Thyroid gland (tissue), 4 donors: ENCODE measurements around the gene ITGAE. TPM values are rescaled to one million over a fixed set of nuclear protein-coding genes. Genes with fewer than 3 reads are reported as not detected.
A peak's percentile ranks its signal among the peaks of the same experiment; 100 is the strongest.

ENCODE experiments used
- DNase-seq, 2 donors: peaks; one replicate each; pipeline ENCODE4 v3.0.0-alpha.2; 2019
- H3K27ac ChIP-seq, 3 donors: fragments of 200-600 bp; sonication (generic); 1 replicate in 2 of 3; 2 replicates in 1 of 3; pipeline ENCODE4 v1.5.1; 2016 to 2019; ENCODE audit warnings: mild to moderate bottlenecking in 1 of 3, moderate library complexity in 1 of 3
- H3K27me3 ChIP-seq: fragments of 200-600 bp; sonication (generic); one replicate; pipeline ENCODE4 v1.5.1; 2019
- H3K36me3 ChIP-seq, 2 donors: fragments of 200-600 bp; sonication (generic); one replicate each; pipeline ENCODE4 v1.5.1; 2016 to 2019
- H3K4me1 ChIP-seq, 2 donors: fragments of 200-600 bp; sonication (generic); one replicate each; pipeline ENCODE4 v1.5.1; 2017 to 2019
- H3K4me3 ChIP-seq, 3 donors: fragments of 200-600 bp; sonication (generic); replicated peaks in 1 of 3; 1 replicate in 2 of 3; 2 replicates in 1 of 3; pipeline ENCODE4 v1.5.1; 2016; ENCODE audit warnings: mild to moderate bottlenecking in 1 of 3
- H3K9me3 ChIP-seq: fragments of 200-600 bp; sonication (generic); one replicate; pipeline ENCODE4 v1.5.1; 2017
- CTCF ChIP-seq, 6 experiments: fragments of 200-600 bp in 3 of 6; fragments of 450-650 bp in 3 of 6; sonication (generic) in 3 of 6; IDR thresholded peaks; one replicate each; pipeline ENCODE4 v1.5.1; 2016 to 2019; ENCODE audit warnings: antibody characterized with exemption in 6 of 6, mild to moderate bottlenecking in 2 of 6, inconsistent platforms in 1 of 6, moderate library complexity in 1 of 6
- POLR2A ChIP-seq, 2 donors: fragments of 450-650 bp; IDR thresholded peaks; one replicate each; pipeline ENCODE4 v1.6.1; 2017; ENCODE audit warnings: antibody characterized with exemption in 2 of 2, mild to moderate bottlenecking in 2 of 2, moderate library complexity in 1 of 2
- WGBS, 2 donors: methylation state at CpG; one replicate each; pipeline ENCODE4 v1.1.5; 2017; 5-methylcytosine and 5-hydroxymethylcytosine counted together
- intact Hi-C: fragments of 100-400 bp; cut with DNase I; formaldehyde crosslinking; loops from one replicate; pipeline ENCODE4 v1.15.1; 2023
- total RNA-seq, 4 donors: library from RNA; depleted of rRNA; stranded (reverse); fragments of >200 nt; gene quantifications; one replicate each; pipeline ENCODE4 v1.2.3, GENCODE V29; 2016

The ITGAE gene
- total RNA-seq, 4 donors from 2014 or later: 5.5 to 31.9 (median 19.4) TPM

GRCh38 chr17:3699951-3700350 is 101.0 kb downstream of the ITGAE start:
- no peak for DNase-seq
- TF ChIP-seq POLR2A (IDR thresholded peaks at IDR 0.05) (no peak), CTCF (IDR thresholded peaks at IDR 0.05) (no peak)
- 88 to 92% methylated on average over 4 of the region's 4 CpGs for WGBS, 2 donors
- H3K4me1 ChIP-seq: peaks cover 7 to 13% of the 10 kb centered on the region in 2 donors
- peaks cover under 1% of the 10 kb centered on the region for H3K27me3 ChIP-seq
- intact Hi-C loops: no loop called here
- no peak overlapping the region for H3K27ac ChIP-seq
- H3K36me3 ChIP-seq: no peaks in the 10 kb centered on the region
- H3K4me3 ChIP-seq: no peak overlapping the region
- no peaks in the 10 kb centered on the region for H3K9me3 ChIP-seq

GRCh38 chr17:3698139-3698538 is 102.8 kb downstream of the ITGAE start:
- 67 to 72% methylated on average over 4 of the region's 4 CpGs for WGBS, 2 donors
- no peaks in the 10 kb centered on the region for H3K9me3 ChIP-seq
- intact Hi-C loops: no loop called here

GRCh38 chr17:3697103-3697476 is 103.9 kb downstream of the ITGAE start:
- Histone ChIP-seq H3K27me3 (peaks cover 3% of the 10 kb centered on the region), H3K4me3 (no peak overlapping the region), H3K27ac (no peak overlapping the region), H3K4me1 (peaks cover 7 to 14% of the 10 kb centered on the region in 2 donors), H3K36me3 (no peaks in the 10 kb centered on the region), H3K9me3 (no peaks in the 10 kb centered on the region)
- 43 to 50% methylated on average over 9 to 11 of the region's 12 CpGs for WGBS, 2 donors
- no peak for TF ChIP-seq CTCF (IDR thresholded peaks at IDR 0.05)
- TF ChIP-seq POLR2A (IDR thresholded peaks at IDR 0.05): no peak
- DNase-seq: no peak
- intact Hi-C loops: no loop called here

More at GRCh38 chr17:3698139-3698538, 102.8 kb downstream of the ITGAE start:
- TF ChIP-seq POLR2A (IDR thresholded peaks at IDR 0.05): no peak
- DNase-seq: no peak
- Histone ChIP-seq H3K36me3 (no peaks in the 10 kb centered on the region), H3K4me3 (no peak overlapping the region), H3K27me3 (peaks cover 3% of the 10 kb centered on the region), H3K27ac (no peak overlapping the region), H3K4me1 (peaks cover 7 to 14% of the 10 kb centered on the region in 2 donors)

- Histone ChIP-seq H3K4me1 (peaks cover 7 to 14% of the 10 kb centered on the region in 2 donors), H3K27ac (no peak within 1 kb of the TSS), H3K4me3 (peak within 1 kb of the TSS in 1 of 3 donors; percentile 3), H3K9me3 (no peaks in the 10 kb centered on the region), H3K27me3 (peaks cover 3% of the 10 kb centered on the region), H3K36me3 (no peaks in the 10 kb centered on the region)
- 1 to 2% methylated on average over 11 to 22 of the region's 65 CpGs for WGBS, 2 donors
- DNase-seq: peak in 1 of 2 donors; percentile 7
- intact Hi-C loops: no loop called here
- TF ChIP-seq POLR2A (IDR thresholded peaks at IDR 0.05) (no peak), CTCF (IDR thresholded peaks at IDR 0.05) (no peak)
Observed at GRCh38 chr17:3695723-3696411, 105.1 kb downstream of the ITGAE start, which contains the start of gene P2RX5. P2RX5 (minus strand) TSS chr17:3696155; CDS start chr17:3696005, 150 bp downstream.

GRCh38 chr17:3695129-3695722 is 105.8 kb downstream of the ITGAE start:
- no peak for DNase-seq
- no peaks in the 10 kb centered on the region for H3K36me3 ChIP-seq
- H3K4me3 ChIP-seq: no peak overlapping the region
- 0 to 5% methylated on average over 3 to 4 of the region's 17 CpGs for WGBS, 2 donors
- no peaks in the 10 kb centered on the region for H3K9me3 ChIP-seq
- no peak overlapping the region for H3K27ac ChIP-seq
- peaks cover 3% of the 10 kb centered on the region for H3K27me3 ChIP-seq
- intact Hi-C loops: no loop called here
- H3K4me1 ChIP-seq: peaks cover 7 to 14% of the 10 kb centered on the region in 2 donors
- TF ChIP-seq POLR2A (IDR thresholded peaks at IDR 0.05) (no peak), CTCF (IDR thresholded peaks at IDR 0.05) (no peak)
